Activated naive CD4-positive, alpha-beta T cell treated with anti-CD3 and anti-CD28 coated beads, Interleukin-2, amount 10 ng/mL, durations not matched to agents 7 days and 5 days (primary cell): Measurements from ENCODE around the gene AVPR1A.
A peak's percentile ranks its signal among the peaks of the same experiment; 100 is the strongest.
"Not testable (repeated sequence)": the region's sequence is repeated elsewhere in the genome, so short reads cannot be mapped to it uniquely, and the experiment has no call there.

Experiments used
- CTCF ChIA-PET: fragments of 350-600 bp; sonication (Branson Sonifier 250); formaldehyde crosslinking; loops from one replicate; lab custom pipeline; 2021; ENCODE audit warnings: antibody characterized with exemption; lab: Charles Lee
- DNase-seq: peaks from one replicate; pipeline ENCODE4 v3.0.0-alpha.2; 2020
- H3K27ac Mint-ChIP-seq: one replicate; pipeline ENCODE4 v1.8.0; 2021; ENCODE audit warnings: mild to moderate bottlenecking, moderate library complexity, mixed read lengths
- H3K27me3 Mint-ChIP-seq: one replicate; pipeline ENCODE4 v1.8.0; 2021; ENCODE audit warnings: mild to moderate bottlenecking, mixed read lengths
- H3K36me3 Mint-ChIP-seq: one replicate; pipeline ENCODE4 v1.8.0; 2021; ENCODE audit warnings: mixed read lengths
- H3K4me1 Mint-ChIP-seq: one replicate; pipeline ENCODE4 v1.8.0; 2021; ENCODE audit warnings: mixed read lengths
- H3K4me3 Mint-ChIP-seq: one replicate; pipeline ENCODE4 v1.8.0; 2021; ENCODE audit warnings: mild to moderate bottlenecking, moderate library complexity, mixed read lengths
- H3K9me3 Mint-ChIP-seq: one replicate; pipeline ENCODE4 v1.8.0; 2021; ENCODE audit warnings: mixed read lengths

AVPR1A gene

GRCh38 chr12:63150713-63151622 lies at the start of gene AVPR1A:
AVPR1A (minus strand) TSS chr12:63151201; CDS start chr12:63150836, 365 bp downstream.
- Mint-ChIP-seq H3K9me3 (no peaks in the 10 kb centered on the region), H3K27me3 (peaks cover 42% of the 10 kb centered on the region), H3K36me3 (peaks cover 6% of the 10 kb centered on the region), H3K4me3 (no peak within 1 kb of the TSS), H3K27ac (no peak within 1 kb of the TSS), H3K4me1 (peaks cover 10% of the 10 kb centered on the region)
- no peak for DNase-seq
- CTCF ChIA-PET, result interaction anchor here (1.2 kb wide), 1 partner anchor 18 kb away, joined by 3 read pairs; no protein-coding TSS in a partner anchor

- no peak overlapping the region for H3K4me3 Mint-ChIP-seq
- H3K27ac Mint-ChIP-seq, result no peak overlapping the region
Observed at GRCh38 chr12:63196168-63196567, 45.2 kb upstream of the AVPR1A start.

GRCh38 chr12:63179224-63179623 lies 28.2 kb upstream of the AVPR1A start:
- no peak overlapping the region for H3K4me3 Mint-ChIP-seq
- DNase-seq, result no peak
- peaks cover 30% of the 10 kb centered on the region for H3K9me3 Mint-ChIP-seq
- H3K27ac Mint-ChIP-seq, result no peak overlapping the region
- CTCF ChIA-PET, result no interaction called here
- no peaks in the 10 kb centered on the region for H3K36me3 Mint-ChIP-seq
- H3K27me3 Mint-ChIP-seq, result no peaks in the 10 kb centered on the region
- no peaks in the 10 kb centered on the region for H3K4me1 Mint-ChIP-seq

More at GRCh38 chr12:63196168-63196567, 45.2 kb upstream of the AVPR1A start:
- DNase-seq, result no peak
- CTCF ChIA-PET, result no interaction called here
- Mint-ChIP-seq H3K9me3 (peaks cover 8% of the 10 kb centered on the region), H3K4me1 (no peaks in the 10 kb centered on the region), H3K36me3 (no peaks in the 10 kb centered on the region), H3K27me3 (no peaks in the 10 kb centered on the region)

- Mint-ChIP-seq H3K36me3 (no peaks in the 10 kb centered on the region), H3K27me3 (no peaks in the 10 kb centered on the region), H3K4me1 (no peaks in the 10 kb centered on the region), H3K27ac (no peak overlapping the region), H3K4me3 (no peak overlapping the region), H3K9me3 (peaks cover under 1% of the 10 kb centered on the region)
- no peak for DNase-seq
- CTCF ChIA-PET, result interaction anchor here (1.2 kb wide), 1 partner anchor 18 kb away, joined by 3 read pairs; no protein-coding TSS in a partner anchor
Observed at GRCh38 chr12:63170321-63170720, 19.3 kb upstream of the AVPR1A start.

- H3K4me3 Mint-ChIP-seq, H3K36me3 Mint-ChIP-seq, H3K27ac Mint-ChIP-seq, CTCF ChIA-PET, H3K4me1 Mint-ChIP-seq, DNase-seq, H3K9me3 Mint-ChIP-seq, H3K27me3 Mint-ChIP-seq: not testable (repeated sequence)
Observed at GRCh38 chr12:63167741-63168140, 16.7 kb upstream of the AVPR1A start.

GRCh38 chr12:63164911-63165310 lies 13.9 kb upstream of the AVPR1A start:
- no peak overlapping the region for H3K27ac Mint-ChIP-seq
- no peak overlapping the region for H3K4me3 Mint-ChIP-seq
- H3K36me3 Mint-ChIP-seq, result no peaks in the 10 kb centered on the region
- H3K9me3 Mint-ChIP-seq, result no peaks in the 10 kb centered on the region
- DNase-seq, result no peak
- CTCF ChIA-PET, result no interaction called here
- H3K27me3 Mint-ChIP-seq, result no peaks in the 10 kb centered on the region
- no peaks in the 10 kb centered on the region for H3K4me1 Mint-ChIP-seq

- Mint-ChIP-seq H3K36me3 (no peaks in the 10 kb centered on the region), H3K27me3 (no peaks in the 10 kb centered on the region), H3K9me3 (no peaks in the 10 kb centered on the region), H3K27ac (no peak overlapping the region), H3K4me3 (no peak overlapping the region), H3K4me1 (no peaks in the 10 kb centered on the region)
- no peak for DNase-seq
- CTCF ChIA-PET, result no interaction called here
Observed at GRCh38 chr12:63163541-63163940, 12.5 kb upstream of the AVPR1A start.

- DNase-seq, result no peak
- Mint-ChIP-seq H3K4me1 (peaks cover 8% of the 10 kb centered on the region), H3K27ac (no peak overlapping the region), H3K4me3 (no peak overlapping the region), H3K36me3 (peaks cover 4% of the 10 kb centered on the region), H3K9me3 (no peaks in the 10 kb centered on the region), H3K27me3 (peaks cover 23% of the 10 kb centered on the region)
- CTCF ChIA-PET, result no interaction called here
Observed at GRCh38 chr12:63155375-63155774, 4.4 kb upstream of the AVPR1A start.

- peaks cover 31% of the 10 kb centered on the region for H3K27me3 Mint-ChIP-seq
- H3K36me3 Mint-ChIP-seq, result peaks cover 6% of the 10 kb centered on the region
- no peaks in the 10 kb centered on the region for H3K9me3 Mint-ChIP-seq
- H3K4me1 Mint-ChIP-seq, result peaks cover 10% of the 10 kb centered on the region
- no peak overlapping the region for H3K27ac Mint-ChIP-seq
- CTCF ChIA-PET, result no interaction called here
- no peak overlapping the region for H3K4me3 Mint-ChIP-seq
- DNase-seq, result no peak
Observed at GRCh38 chr12:63154560-63154959, 3.6 kb upstream of the AVPR1A start.

- DNase-seq, result no peak
- CTCF ChIA-PET, result interaction anchor here (0.7 to 1.2 kb wide), 3 partner anchors 18 to 19 kb away, joined by 3 read pairs; no protein-coding TSS in a partner anchor
- Mint-ChIP-seq H3K27ac (no peak overlapping the region), H3K9me3 (no peaks in the 10 kb centered on the region), H3K27me3 (peaks cover 41% of the 10 kb centered on the region), H3K4me3 (no peak overlapping the region), H3K4me1 (peaks cover 10% of the 10 kb centered on the region), H3K36me3 (peaks cover 6% of the 10 kb centered on the region)
Observed at GRCh38 chr12:63152321-63152700, 1.3 kb upstream of the AVPR1A start.

- Mint-ChIP-seq H3K27me3 (peaks cover 42% of the 10 kb centered on the region), H3K27ac (no peak overlapping the region), H3K9me3 (no peaks in the 10 kb centered on the region), H3K36me3 (peaks cover 6% of the 10 kb centered on the region), H3K4me3 (no peak overlapping the region), H3K4me1 (peaks cover 10% of the 10 kb centered on the region)
- DNase-seq, result peak; percentile 25
- CTCF ChIA-PET, result interaction anchor here (0.7 to 1.2 kb wide), 3 partner anchors 19 to 20 kb away, joined by 3 read pairs; no protein-coding TSS in a partner anchor
Observed at GRCh38 chr12:63151623-63152320, 771 bp upstream of the AVPR1A start.

GRCh38 chr12:63149909-63150712 lies 890 bp downstream of the AVPR1A start:
- no peak for DNase-seq
- Mint-ChIP-seq H3K27ac (no peak overlapping the region), H3K4me3 (no peak overlapping the region), H3K36me3 (peaks cover 6% of the 10 kb centered on the region), H3K4me1 (peaks cover 10% of the 10 kb centered on the region), H3K9me3 (no peaks in the 10 kb centered on the region), H3K27me3 (peaks cover 42% of the 10 kb centered on the region)
- CTCF ChIA-PET, result no interaction called here

GRCh38 chr12:63144556-63144955 lies 6.4 kb downstream of the AVPR1A start:
- CTCF ChIA-PET, result no interaction called here
- Mint-ChIP-seq H3K4me1 (no peaks in the 10 kb centered on the region), H3K9me3 (no peaks in the 10 kb centered on the region), H3K36me3 (no peaks in the 10 kb centered on the region), H3K4me3 (no peak overlapping the region), H3K27ac (no peak overlapping the region), H3K27me3 (peaks cover 11% of the 10 kb centered on the region)
- DNase-seq, result no peak

- H3K4me3 Mint-ChIP-seq, result no peak overlapping the region
- H3K9me3 Mint-ChIP-seq, result no peaks in the 10 kb centered on the region
- H3K27me3 Mint-ChIP-seq, result no peaks in the 10 kb centered on the region
- DNase-seq, result no peak
- CTCF ChIA-PET, result no interaction called here
- no peak overlapping the region for H3K27ac Mint-ChIP-seq
- no peaks in the 10 kb centered on the region for H3K36me3 Mint-ChIP-seq
- H3K4me1 Mint-ChIP-seq, result no peaks in the 10 kb centered on the region
Observed at GRCh38 chr12:63138488-63138887, 12.5 kb downstream of the AVPR1A start.
